ENCODE data around the gene ANK3. TPM values are rescaled to one million over a fixed set of nuclear protein-coding genes. Genes with fewer than 3 reads are reported as not detected.

Gene ANK3
- total RNA-seq, 1 donor from 2014 or later = 87.6 TPM

- no peak for TF ChIP-seq CTCF (IDR thresholded peaks at IDR 0.05; ENCODE audit: unreplicated experiment)
- H3K36me3 Mint-ChIP-seq (ENCODE audit: insufficient read depth) = peaks cover 6% of the 10 kb centered on the region
- H3K4me3 Mint-ChIP-seq (ENCODE audit: low read depth) = no peak overlapping the region
- no peaks in the 10 kb centered on the region for H3K4me1 Mint-ChIP-seq (ENCODE audit: low read depth)
- H3K27ac Mint-ChIP-seq = no peak overlapping the region
- DNase-seq (ENCODE audit: low spot score, unreplicated experiment) = no peak
- no peaks in the 10 kb centered on the region for H3K27me3 Mint-ChIP-seq
- H3K9me3 Mint-ChIP-seq (ENCODE audit: low read depth) = peaks cover 16% of the 10 kb centered on the region
Measured at GRCh38 chr10:60331886-60332285, 57.8 kb downstream of the ANK3 start.

GRCh38 chr10:60323162-60323561, 66.5 kb downstream of the ANK3 start:
- H3K9me3 Mint-ChIP-seq (ENCODE audit: low read depth) = peaks cover 5% of the 10 kb centered on the region
- no peaks in the 10 kb centered on the region for H3K4me1 Mint-ChIP-seq (ENCODE audit: low read depth)
- H3K4me3 Mint-ChIP-seq (ENCODE audit: low read depth) = no peak overlapping the region
- H3K36me3 Mint-ChIP-seq (ENCODE audit: insufficient read depth) = no peaks in the 10 kb centered on the region
- no peak for DNase-seq (ENCODE audit: low spot score, unreplicated experiment)
- no peak for TF ChIP-seq CTCF (IDR thresholded peaks at IDR 0.05; ENCODE audit: unreplicated experiment)
- H3K27me3 Mint-ChIP-seq = no peaks in the 10 kb centered on the region
- H3K27ac Mint-ChIP-seq = no peak overlapping the region

GRCh38 chr10:60320666-60321065, 69.0 kb downstream of the ANK3 start:
- no peaks in the 10 kb centered on the region for H3K4me1 Mint-ChIP-seq (ENCODE audit: low read depth)
- no peak for DNase-seq (ENCODE audit: low spot score, unreplicated experiment)
- H3K27ac Mint-ChIP-seq = no peak overlapping the region
- peaks cover 3% of the 10 kb centered on the region for H3K9me3 Mint-ChIP-seq (ENCODE audit: low read depth)
- H3K27me3 Mint-ChIP-seq = no peaks in the 10 kb centered on the region
- TF ChIP-seq CTCF (IDR thresholded peaks at IDR 0.05; ENCODE audit: unreplicated experiment) = no peak
- H3K4me3 Mint-ChIP-seq (ENCODE audit: low read depth) = no peak overlapping the region
- no peaks in the 10 kb centered on the region for H3K36me3 Mint-ChIP-seq (ENCODE audit: insufficient read depth)

- H3K4me3 Mint-ChIP-seq (ENCODE audit: low read depth) = no peak overlapping the region
- H3K27ac Mint-ChIP-seq = no peak overlapping the region
- peaks cover 3% of the 10 kb centered on the region for H3K9me3 Mint-ChIP-seq (ENCODE audit: low read depth)
- no peaks in the 10 kb centered on the region for H3K27me3 Mint-ChIP-seq
- H3K36me3 Mint-ChIP-seq (ENCODE audit: insufficient read depth) = no peaks in the 10 kb centered on the region
- H3K4me1 Mint-ChIP-seq (ENCODE audit: low read depth) = peaks cover 4% of the 10 kb centered on the region
- DNase-seq (ENCODE audit: low spot score, unreplicated experiment) = no peak
- TF ChIP-seq CTCF (IDR thresholded peaks at IDR 0.05; ENCODE audit: unreplicated experiment) = no peak
Measured at GRCh38 chr10:60316029-60316428, 73.6 kb downstream of the ANK3 start.

GRCh38 chr10:60315311-60315710, 74.4 kb downstream of the ANK3 start:
- DNase-seq (ENCODE audit: low spot score, unreplicated experiment) = no peak
- Mint-ChIP-seq H3K4me3 (ENCODE audit: low read depth) (no peak overlapping the region), H3K4me1 (ENCODE audit: low read depth) (peaks cover 9% of the 10 kb centered on the region), H3K36me3 (ENCODE audit: insufficient read depth) (no peaks in the 10 kb centered on the region), H3K9me3 (ENCODE audit: low read depth) (peaks cover 3% of the 10 kb centered on the region), H3K27me3 (no peaks in the 10 kb centered on the region), H3K27ac (no peak overlapping the region)
- TF ChIP-seq CTCF (IDR thresholded peaks at IDR 0.05; ENCODE audit: unreplicated experiment) = no peak
